ENCODE data around the gene SLC43A3.

Gene SLC43A3

GRCh38 chr11:57434640-57435546, 8.0 kb upstream of the SLC43A3 start:
- TF ChIP-seq ZFX (IDR thresholded peaks at IDR 0.05; ENCODE audit: borderline replicate concordance) (no peak), CTCF (IDR thresholded peaks at IDR 0.05) (no peak)
- no peak overlapping the region for H3K27ac ChIP-seq

- no peak overlapping the region for H3K27ac ChIP-seq
- TF ChIP-seq CTCF (IDR thresholded peaks at IDR 0.05) (no peak), ZFX (IDR thresholded peaks at IDR 0.05; ENCODE audit: borderline replicate concordance) (no peak)
Measured at GRCh38 chr11:57432714-57433163, 5.8 kb upstream of the SLC43A3 start.

- no peak overlapping the region for H3K27ac ChIP-seq
- TF ChIP-seq ZFX (IDR thresholded peaks at IDR 0.05; ENCODE audit: borderline replicate concordance) (no peak), CTCF (IDR thresholded peaks at IDR 0.05) (no peak)
Measured at GRCh38 chr11:57432149-57432561, 5.2 kb upstream of the SLC43A3 start.

DNA sequence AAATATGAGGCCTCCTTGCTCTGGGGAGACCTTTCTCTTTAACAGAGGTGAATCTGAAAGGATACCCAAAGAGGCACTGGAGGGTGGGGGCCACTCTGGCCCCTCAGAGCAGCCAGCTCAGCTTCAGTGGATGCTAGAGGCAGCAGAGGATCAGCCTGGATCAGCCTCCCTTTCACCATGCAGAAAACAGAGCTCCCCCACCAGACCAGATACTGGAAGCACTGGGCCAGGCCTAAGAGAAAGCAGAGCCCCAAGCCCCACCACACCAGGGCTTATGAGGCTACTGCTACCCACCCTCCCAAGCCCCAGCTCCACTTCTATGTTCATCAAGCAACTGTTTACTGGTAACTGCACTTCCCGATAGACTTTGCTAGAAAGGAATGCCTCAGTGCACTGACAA, 4.0 kb upstream of the SLC43A3 start:
- TF ChIP-seq CTCF (IDR thresholded peaks at IDR 0.05) (no peak), ZFX (IDR thresholded peaks at IDR 0.05; ENCODE audit: borderline replicate concordance) (no peak)
- no peak overlapping the region for H3K27ac ChIP-seq

GRCh38 chr11:57429946-57430345, 3.0 kb upstream of the SLC43A3 start:
- H3K27ac ChIP-seq = peak overlapping the region; percentile 25; the same call in 1 of the 2 replicates
- no peak for TF ChIP-seq ZFX (IDR thresholded peaks at IDR 0.05; ENCODE audit: borderline replicate concordance)

GRCh38 chr11:57428643-57429042, 1.7 kb upstream of the SLC43A3 start:
- TF ChIP-seq CTCF (IDR thresholded peaks at IDR 0.05) (no peak), ZFX (IDR thresholded peaks at IDR 0.05; ENCODE audit: borderline replicate concordance) (no peak)
- no peak overlapping the region for H3K27ac ChIP-seq

DNA sequence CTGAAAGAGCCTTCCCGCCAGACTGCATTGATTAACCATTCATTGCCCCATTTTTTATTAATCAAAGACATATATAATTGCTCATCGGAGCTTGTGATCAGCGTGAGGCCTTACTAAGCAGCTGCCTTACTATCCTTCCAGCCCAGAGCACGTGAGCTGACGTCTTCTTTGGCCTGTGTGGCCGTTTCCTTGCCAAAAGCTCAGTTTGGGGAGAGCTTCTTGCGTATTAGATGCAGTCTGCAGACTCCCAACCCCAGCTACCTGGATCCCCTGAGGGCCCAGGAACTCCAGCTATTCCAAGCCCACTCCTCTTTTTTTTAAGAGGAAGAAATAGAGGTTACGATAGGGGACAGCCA, 784 bp upstream of the SLC43A3 start:
- TF ChIP-seq CTCF (IDR thresholded peaks at IDR 0.05) = no peak
- no peak for TF ChIP-seq ZFX (IDR thresholded peaks at IDR 0.05; ENCODE audit: borderline replicate concordance)
- H3K27ac ChIP-seq = peak overlapping the region; percentile 50; the same call in 1 of the 2 replicates

All from 22Rv1 (cell line).